Adrenal gland (tissue), 12 donors: ENCODE results near the gene MRPL10. TPM values are rescaled to one million over a fixed set of nuclear protein-coding genes. Genes with fewer than 3 reads are reported as not detected.

Source experiments
- DNase-seq, 7 donors: peaks; one replicate each; pipeline ENCODE4 v3.0.0-alpha.2; 2019 to 2020
- H3K27ac ChIP-seq, 5 donors: fragments of 200-600 bp; sonication (generic) in 4 of 5; 1 replicate in 3 of 5; 2 replicates in 2 of 5; pipeline versions ENCODE4 v1.5.1 to v1.8.0; 2016 to 2020; ENCODE audit warnings: mild to moderate bottlenecking in 1 of 5
- H3K27me3 ChIP-seq: fragments of 200-600 bp; 2 replicates; pipeline ENCODE4 v1.8.0; 2021
- H3K36me3 ChIP-seq, 2 donors: fragments of 200-600 bp; replicated peaks in 1 of 2; 1 replicate in 1 of 2; 2 replicates in 1 of 2; pipeline versions ENCODE4 v1.5.1 to v1.8.0; 2018 to 2022
- H3K4me1 ChIP-seq, 2 donors: fragments of 200-600 bp; replicated peaks in 1 of 2; 1 replicate in 1 of 2; 2 replicates in 1 of 2; pipeline versions ENCODE4 v1.5.1 to v1.8.0; 2018 to 2021
- H3K4me3 ChIP-seq, 4 donors: fragments of 200-600 bp; sonication (generic) in 3 of 4; one replicate each; pipeline ENCODE4 v1.5.1; 2016 to 2018
- H3K9me3 ChIP-seq, 3 donors: fragments of 200-600 bp; sonication (generic) in 1 of 3; replicated peaks in 1 of 3; 1 replicate in 2 of 3; 2 replicates in 1 of 3; pipeline versions ENCODE4 v1.5.1 to v1.8.0; 2016 to 2021
- CTCF ChIP-seq, 6 experiments: fragments of 450-650 bp in 4 of 6; fragments of 200-600 bp in 2 of 6; sonication (generic) in 1 of 6; IDR thresholded peaks; 1 replicate in 5 of 6; 2 replicates in 1 of 6; pipeline versions ENCODE4 v1.5.1 to v1.8.0; 2016 to 2021; ENCODE audit warnings: antibody characterized with exemption in 6 of 6, mild to moderate bottlenecking in 2 of 6, moderate library complexity in 1 of 6
- POLR2A ChIP-seq, 2 donors: fragments of 450-650 bp; IDR thresholded peaks; one replicate each; pipeline ENCODE4 v1.6.1; 2017; ENCODE audit warnings: antibody characterized with exemption in 2 of 2, mild to moderate bottlenecking in 2 of 2, moderate library complexity in 1 of 2
- WGBS, 4 donors: extraction: QIAGEN DNeasy Blood & Tissue Kit in 2 of 4; methylation state at CpG; one replicate each; pipeline versions ENCODE4 v1.1.5 to v1.1.7; 2013 to 2017; 5-methylcytosine and 5-hydroxymethylcytosine counted together
- intact Hi-C, 2 donors: fragments of 100-400 bp; cut with DNase I; formaldehyde crosslinking; loops; one replicate each; pipeline versions ENCODE4 v1.14.1 to v1.15.0; 2022 to 2023
- polyA plus RNA-seq, 3 donors: library from polyadenylated mRNA; stranded (reverse); fragments of 200-250 nt in 2 of 3; fragments of 350-450 nt in 1 of 3; fragmentation: Illumina TruSeq in 1 of 3; extraction: RNeasy Lipid Tissue Mini Kit (QIAGEN cat#74804) in 1 of 3; gene quantifications; one replicate each; pipeline ENCODE4 v1.2.3, GENCODE V29; 2013 to 2014
- total RNA-seq, 9 donors: library from RNA; depleted of rRNA in 4 of 9; stranded (reverse); fragments of >200 nt in 4 of 9; fragments of 120-200 nt in 1 of 9; fragmentation: NEBNext Ultra II Directional in 1 of 9; extraction: Animal tissue kit (Norgen Biotek cat#: 25700) in 1 of 9; gene quantifications; one replicate each; pipeline versions ENCODE4 v1.1.0 to v1.2.4, GENCODE V29; 2013 to 2023
- donor health status: healthy with polysubstance abuse.
- donor health status: Bipolar disorder and iron deficiency.
- donor health status: DM: yes; HTN: yes; CAD: no.
- donor health status: DM: no; HTN: no; CAD: no.
- donor health status: DM: no; HTN: no; CAD: no.
- donor health status: DM: yes; HTN: yes; CAD: no.

MRPL10 gene
- total and polyA plus RNA-seq, 12 donors = 29.0 to 72.5 (median 40.9) TPM

GRCh38 chr17:47872019-47872650, 40.8 kb upstream of the MRPL10 start:
- WGBS, 4 donors = 48 to 71% (median 63%) methylated on average over 8 to 29 of the region's 29 CpGs
- Histone ChIP-seq H3K9me3 (no peaks in the 10 kb centered on the region), H3K4me1 (peaks cover 0 to under 1% of the 10 kb centered on the region in 2 donors), H3K27me3 (peaks cover 25% of the 10 kb centered on the region), H3K27ac (no peak overlapping the region), H3K36me3 (no peaks in the 10 kb centered on the region), H3K4me3 (no peak overlapping the region)
- intact Hi-C loops = no loop called here
- no peak for DNase-seq
- TF ChIP-seq POLR2A (IDR thresholded peaks at IDR 0.05) = no peak
- no peak for TF ChIP-seq CTCF (IDR thresholded peaks at IDR 0.05)

GRCh38 chr17:47871048-47871447, 39.7 kb upstream of the MRPL10 start:
- Histone ChIP-seq H3K4me3 (no peak overlapping the region), H3K4me1 (no peaks in the 10 kb centered on the region), H3K9me3 (no peaks in the 10 kb centered on the region), H3K27me3 (peaks cover 28% of the 10 kb centered on the region), H3K36me3 (no peaks in the 10 kb centered on the region), H3K27ac (no peak overlapping the region)
- intact Hi-C loops = no loop called here
- no peak for DNase-seq
- no peak for TF ChIP-seq POLR2A (IDR thresholded peaks at IDR 0.05)
- no peak for TF ChIP-seq CTCF (IDR thresholded peaks at IDR 0.05)

GRCh38 chr17:47870056-47870455, 38.7 kb upstream of the MRPL10 start:
- intact Hi-C loops = no loop called here
- Histone ChIP-seq H3K9me3 (no peaks in the 10 kb centered on the region), H3K4me1 (no peaks in the 10 kb centered on the region), H3K36me3 (no peaks in the 10 kb centered on the region), H3K27ac (no peak overlapping the region), H3K4me3 (no peak overlapping the region), H3K27me3 (peaks cover 22% of the 10 kb centered on the region)
- no peak for TF ChIP-seq POLR2A (IDR thresholded peaks at IDR 0.05)
- no peak for TF ChIP-seq CTCF (IDR thresholded peaks at IDR 0.05)
- no peak for DNase-seq
- 32 to 52% (median 39%) methylated on average over 1 of the region's 1 CpG for WGBS, 4 donors

- DNase-seq = no peak
- no peak overlapping the region for H3K4me3 ChIP-seq
- H3K27me3 ChIP-seq = peaks cover 22% of the 10 kb centered on the region
- no peaks in the 10 kb centered on the region for H3K36me3 ChIP-seq
- 27 to 56% (median 38%) methylated on average over 2 of the region's 2 CpGs for WGBS, 4 donors
- TF ChIP-seq POLR2A (IDR thresholded peaks at IDR 0.05) = no peak
- TF ChIP-seq CTCF (IDR thresholded peaks at IDR 0.05) = no peak
- H3K27ac ChIP-seq = no peak overlapping the region
- no peaks in the 10 kb centered on the region for H3K9me3 ChIP-seq
- no peaks in the 10 kb centered on the region for H3K4me1 ChIP-seq
- intact Hi-C loops = no loop called here
Observed at GRCh38 chr17:47869114-47869513, 37.8 kb upstream of the MRPL10 start.
